Activated naive CD4-positive, alpha-beta T cell treated with anti-CD3 and anti-CD28 coated beads, Interleukin-2, amount 50 U/mL, for 72 hours (primary cell): ENCODE measurements around the gene SLC1A5. TPM values are rescaled to one million over a fixed set of nuclear protein-coding genes. Genes with fewer than 3 reads are reported as not detected.
A peak's percentile ranks its signal among the peaks of the same experiment; 100 is the strongest.
"Not testable (repeated sequence)": the region's sequence is repeated elsewhere in the genome, so short reads cannot be mapped to it uniquely, and the experiment has no call there.

Source experiments
- ATAC-seq, 2 donors: fragments of 150-1000 bp; cut with Tn5 transposase; 2 replicates each; pipeline ENCODE4 v1.10.0; 2021; ENCODE audit warnings: mild to moderate bottlenecking in 2 of 2, moderate library complexity in 2 of 2
- DNase-seq, 2 donors: peaks; one replicate each; pipeline ENCODE4 v3.0.0; 2021 to 2022; ENCODE audit warnings: low spot score in 2 of 2
- H3K27ac Mint-ChIP-seq, 2 donors: one replicate each; pipeline ENCODE4 v1.8.0; 2022; ENCODE audit warnings: mild to moderate bottlenecking in 2 of 2, mixed read lengths in 2 of 2
- H3K36me3 Mint-ChIP-seq, 2 donors: one replicate each; pipeline ENCODE4 v1.8.0; 2022; ENCODE audit warnings: mixed read lengths in 2 of 2
- H3K9me3 Mint-ChIP-seq, 2 donors: one replicate each; pipeline ENCODE4 v1.8.0; 2022; ENCODE audit warnings: mixed read lengths in 2 of 2
- total RNA-seq, 2 donors: library from RNA; stranded (reverse); gene quantifications; one replicate each; pipeline ENCODE4 v1.2.3, GENCODE V29; 2022

Gene SLC1A5
- total RNA-seq, 2 donors from 2014 or later: 99.3 to 159 TPM

DNA sequence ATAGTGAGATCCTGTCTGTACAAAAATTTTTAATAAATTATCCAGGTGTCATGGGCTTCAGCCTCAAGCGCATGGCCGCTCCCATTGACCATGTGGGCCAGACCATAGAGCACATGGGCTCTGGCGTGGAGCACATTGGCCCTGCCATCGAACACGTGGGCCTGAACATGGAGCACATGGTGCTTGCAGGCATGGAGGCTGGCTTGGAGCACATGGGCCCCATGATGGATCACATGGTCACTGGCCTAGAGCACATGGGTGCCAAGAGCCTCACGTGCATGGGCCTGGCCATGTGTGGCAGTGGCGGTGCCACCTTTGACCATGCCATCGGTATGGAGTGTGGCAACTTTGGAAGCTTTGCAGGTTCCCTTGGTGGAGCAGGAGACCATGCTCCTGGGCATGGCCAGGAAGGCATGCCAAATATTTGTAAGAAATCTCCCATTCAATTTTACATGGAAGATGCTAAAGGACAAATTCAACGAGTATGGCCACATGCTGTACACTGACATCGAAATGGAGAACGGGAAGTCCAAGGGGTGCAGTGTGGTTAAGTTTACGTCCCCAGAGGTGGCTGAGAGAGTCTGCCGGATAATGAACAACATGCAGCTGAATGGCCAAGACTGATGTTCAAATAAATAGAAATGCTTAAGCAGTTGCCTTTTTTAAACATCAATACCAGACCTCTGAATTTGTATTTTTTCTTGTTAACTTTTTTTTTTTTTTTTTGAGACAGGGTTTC is 21.3 kb upstream of the SLC1A5 start:
- no peak for DNase-seq
- H3K36me3 Mint-ChIP-seq: no peaks in the 10 kb centered on the region
- ATAC-seq: no peak
- H3K9me3 Mint-ChIP-seq: no peaks in the 10 kb centered on the region
- H3K27ac Mint-ChIP-seq: no peak overlapping the region

- no peak for ATAC-seq
Observed at GRCh38 chr19:46806656-46807055, 18.3 kb upstream of the SLC1A5 start.

DNA sequence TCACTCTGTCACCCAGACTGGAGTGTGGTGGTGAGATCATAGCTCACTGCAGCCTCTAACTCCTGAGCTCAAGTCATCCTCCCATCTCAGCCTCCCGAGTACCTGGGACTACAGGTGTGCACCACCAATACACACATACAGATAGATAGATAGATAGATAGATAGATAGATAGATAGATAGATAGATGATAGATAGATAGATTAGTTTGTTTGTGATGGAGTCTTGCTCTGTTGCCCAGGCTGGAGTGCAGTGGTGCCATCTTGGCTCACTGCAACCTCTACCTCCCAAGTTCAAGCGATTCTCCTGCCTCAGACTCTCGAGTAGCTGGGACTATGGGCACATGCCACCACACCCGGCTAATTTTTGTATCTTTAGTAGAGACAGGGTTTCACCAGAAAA is 16.0 kb upstream of the SLC1A5 start:
- not testable (repeated sequence) for H3K36me3 Mint-ChIP-seq, ATAC-seq, DNase-seq, H3K27ac Mint-ChIP-seq, H3K9me3 Mint-ChIP-seq

More at GRCh38 chr19:46806656-46807055, 18.3 kb upstream of the SLC1A5 start:
- no peaks in the 10 kb centered on the region for H3K36me3 Mint-ChIP-seq
- no peak overlapping the region for H3K27ac Mint-ChIP-seq
- no peaks in the 10 kb centered on the region for H3K9me3 Mint-ChIP-seq
- no peak for DNase-seq

DNA sequence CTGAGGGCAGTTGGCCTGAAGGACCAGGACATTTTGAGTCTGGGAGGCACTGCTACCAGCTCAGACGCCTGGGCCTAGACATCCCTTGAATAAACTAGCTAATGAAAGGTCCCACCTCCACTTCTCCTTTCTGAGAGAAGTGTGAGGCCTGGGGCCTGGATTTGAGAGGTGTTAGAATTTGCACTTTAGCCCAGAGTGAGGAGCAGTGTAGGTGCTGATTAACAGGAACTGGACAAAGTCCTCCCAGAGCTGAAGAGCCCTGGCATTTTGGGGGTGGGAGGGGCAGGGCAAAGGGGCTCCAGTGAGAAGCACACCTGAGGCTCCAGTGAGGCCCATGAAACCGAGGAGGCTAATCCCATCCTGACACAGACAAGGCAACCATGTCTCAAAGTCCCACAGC is 15.2 kb upstream of the SLC1A5 start:
- DNase-seq (no peak), ATAC-seq (no peak)
- Mint-ChIP-seq H3K27ac (no peak overlapping the region), H3K36me3 (no peaks in the 10 kb centered on the region), H3K9me3 (no peaks in the 10 kb centered on the region)

DNA sequence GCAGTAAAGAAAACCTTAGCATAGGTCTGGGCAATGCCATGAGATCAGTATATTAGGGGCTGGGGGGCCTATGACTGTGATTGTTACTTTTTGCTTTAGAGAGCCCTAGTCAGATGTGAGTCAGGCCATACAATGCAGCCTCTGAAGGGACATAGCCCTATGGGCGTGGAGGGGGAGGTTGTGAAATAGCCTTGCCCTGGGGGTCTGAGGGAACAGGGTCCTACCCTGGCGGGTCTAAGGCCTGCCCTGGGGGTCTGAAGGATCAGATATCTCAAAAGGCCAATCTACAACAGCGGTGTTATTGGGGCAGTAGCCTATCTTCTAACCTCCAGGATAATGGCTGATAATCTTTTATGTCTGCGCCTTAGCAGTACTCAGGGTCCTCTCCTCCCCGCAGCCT is 13.8 kb upstream of the SLC1A5 start:
- Mint-ChIP-seq H3K36me3 (no peaks in the 10 kb centered on the region), H3K9me3 (no peaks in the 10 kb centered on the region), H3K27ac (no peak overlapping the region)
- DNase-seq (no peak), ATAC-seq (no peak)

GRCh38 chr19:46798713-46799112 is 10.3 kb upstream of the SLC1A5 start:
- Mint-ChIP-seq H3K36me3 (no peaks in the 10 kb centered on the region), H3K9me3 (no peaks in the 10 kb centered on the region)
- no peak for DNase-seq

DNA sequence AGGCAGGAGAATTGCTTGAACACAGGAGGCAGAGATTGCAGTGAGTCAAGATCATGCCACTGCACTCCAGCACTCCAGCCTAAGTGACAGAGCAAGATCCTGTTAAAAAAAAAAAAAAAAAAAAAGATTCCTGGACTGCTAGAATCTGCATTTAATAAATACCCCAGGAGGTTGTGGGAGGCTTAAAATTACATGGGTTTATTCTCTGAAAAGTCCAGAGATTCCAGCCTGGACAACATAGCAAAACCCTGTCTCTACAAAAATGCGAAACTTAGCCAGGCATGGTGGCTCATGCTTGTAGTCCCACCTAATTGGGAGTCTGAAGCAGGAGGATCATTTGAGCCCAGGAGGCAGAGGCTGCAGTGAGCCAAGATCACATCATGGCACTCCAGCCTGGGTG is 9.5 kb upstream of the SLC1A5 start:
- no peak for ATAC-seq

More at GRCh38 chr19:46798713-46799112, 10.3 kb upstream of the SLC1A5 start:
- no peak for ATAC-seq
- no peak overlapping the region for H3K27ac Mint-ChIP-seq

GRCh38 chr19:46791944-46792343 is 3.5 kb upstream of the SLC1A5 start:
- Mint-ChIP-seq H3K9me3 (peaks cover 0 to 4% of the 10 kb centered on the region in 2 donors), H3K27ac (peak overlapping the region; percentile 71 to 77), H3K36me3 (peaks cover 5 to 11% of the 10 kb centered on the region in 2 donors)
- ATAC-seq (peak in 1 of 2 donors; percentile 35), DNase-seq (no peak)

More for the DNA sequence above, 9.5 kb upstream of the SLC1A5 start:
- no peak for DNase-seq
- no peaks in the 10 kb centered on the region for H3K36me3 Mint-ChIP-seq
- no peaks in the 10 kb centered on the region for H3K9me3 Mint-ChIP-seq
- no peak overlapping the region for H3K27ac Mint-ChIP-seq

DNA sequence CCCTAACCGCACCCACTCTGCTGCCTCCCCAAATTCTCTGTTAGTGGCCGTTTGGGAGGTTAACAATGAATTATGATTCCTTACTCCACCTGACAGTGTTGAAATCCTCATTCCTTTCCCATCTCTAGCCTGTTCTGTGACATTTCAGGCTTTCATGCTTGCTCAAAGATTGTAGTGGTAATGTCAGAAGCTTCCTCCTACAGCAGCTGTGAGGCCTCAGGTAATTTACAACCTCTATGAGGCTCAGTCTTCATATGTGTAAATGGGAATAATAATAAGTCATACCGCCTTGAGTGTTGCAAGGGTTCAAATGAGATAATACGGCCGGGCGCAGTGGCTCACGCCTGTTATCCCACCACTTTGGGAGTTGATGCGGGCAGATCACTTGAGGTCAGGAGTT is 977 bp upstream of the SLC1A5 start:
- no peak for ATAC-seq
- Mint-ChIP-seq H3K9me3 (peaks cover 0 to 4% of the 10 kb centered on the region in 2 donors), H3K27ac (peak overlapping the region in 1 of 2 donors; percentile 98), H3K36me3 (peaks cover 31 to 37% of the 10 kb centered on the region in 2 donors)
- DNase-seq: no peak

GRCh38 chr19:46788968-46789338 is 559 bp upstream of the SLC1A5 start:
- DNase-seq (no peak), ATAC-seq (no peak)
- H3K27ac Mint-ChIP-seq: peak overlapping the region; percentile 96 to 98
- peaks cover 35 to 41% of the 10 kb centered on the region in 2 donors for H3K36me3 Mint-ChIP-seq
- peaks cover 0 to 4% of the 10 kb centered on the region in 2 donors for H3K9me3 Mint-ChIP-seq

GRCh38 chr19:46787331-46788261 is 798 bp downstream of the SLC1A5 start:
- no peak for ATAC-seq
- Mint-ChIP-seq H3K9me3 (peaks cover 0 to 4% of the 10 kb centered on the region in 2 donors), H3K27ac (peak overlapping the region; percentile 98 to 99), H3K36me3 (peaks cover 49 to 50% of the 10 kb centered on the region in 2 donors)
- peak; percentile 46 to 66 for DNase-seq

GRCh38 chr19:46787040-46787330 is 1.4 kb downstream of the SLC1A5 start:
- H3K27ac Mint-ChIP-seq: peak overlapping the region; percentile 98 to 99
- no peak for ATAC-seq
- DNase-seq: no peak
- peaks cover 0 to 4% of the 10 kb centered on the region in 2 donors for H3K9me3 Mint-ChIP-seq
- H3K36me3 Mint-ChIP-seq: peaks cover 54 to 55% of the 10 kb centered on the region in 2 donors

DNA sequence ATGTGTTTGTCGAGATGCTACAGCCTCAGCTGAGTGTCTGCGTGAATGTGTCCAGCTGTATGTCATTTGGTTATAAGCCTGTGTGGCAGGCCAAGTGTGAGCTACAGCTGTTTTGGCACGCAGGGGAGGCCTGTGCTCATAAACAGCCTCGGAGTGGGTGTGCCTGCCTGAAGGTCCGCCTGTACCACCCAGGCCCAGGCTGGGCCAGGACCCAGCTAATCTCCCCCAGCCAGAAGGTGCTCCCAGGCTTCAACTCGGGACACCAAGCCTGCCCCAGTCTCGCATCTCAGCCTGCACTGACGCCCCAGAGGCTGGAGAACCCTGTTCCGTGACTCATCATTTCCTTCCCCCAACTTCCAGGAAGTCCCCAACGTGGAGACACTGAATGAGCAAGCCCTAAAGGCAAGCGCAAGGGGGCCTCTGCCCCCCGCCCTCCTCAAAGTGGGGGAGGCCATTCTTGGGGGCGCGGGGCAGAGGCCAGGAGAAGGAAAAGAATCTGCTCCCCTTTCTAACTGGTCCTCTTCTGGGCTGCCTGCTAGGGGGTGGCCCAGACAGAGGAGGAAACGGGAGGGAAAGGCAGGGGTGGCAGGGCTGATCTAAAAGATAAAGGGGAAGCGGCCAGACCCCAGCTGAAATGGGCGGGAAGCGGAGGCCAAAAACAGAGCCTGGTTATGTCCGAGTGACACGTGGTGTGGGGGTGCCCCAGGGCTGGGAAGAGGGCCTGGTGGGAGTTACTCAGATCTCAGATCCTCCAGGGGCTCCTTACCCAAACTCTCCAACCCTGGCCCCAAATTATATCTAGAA is 2.0 kb downstream of the SLC1A5 start:
- DNase-seq (peak; percentile 76 to 87), ATAC-seq (peak; percentile 67 to 72)
- H3K36me3 Mint-ChIP-seq: peaks cover 59 to 60% of the 10 kb centered on the region in 2 donors
- peaks cover 0 to 4% of the 10 kb centered on the region in 2 donors for H3K9me3 Mint-ChIP-seq
- H3K27ac Mint-ChIP-seq: peak overlapping the region; percentile 98 to 99

- ATAC-seq (no peak), DNase-seq (no peak)
- peak overlapping the region; percentile 98 to 99 for H3K27ac Mint-ChIP-seq
- peaks cover 60 to 63% of the 10 kb centered on the region in 2 donors for H3K36me3 Mint-ChIP-seq
- peaks cover 0 to 4% of the 10 kb centered on the region in 2 donors for H3K9me3 Mint-ChIP-seq
Observed at GRCh38 chr19:46785980-46786235, 2.5 kb downstream of the SLC1A5 start.

GRCh38 chr19:46785054-46785979 is 3.1 kb downstream of the SLC1A5 start:
- no peak for DNase-seq
- Mint-ChIP-seq H3K36me3 (peaks cover 60 to 63% of the 10 kb centered on the region in 2 donors), H3K9me3 (peaks cover 0 to 4% of the 10 kb centered on the region in 2 donors), H3K27ac (peak overlapping the region; percentile 98 to 99)
- no peak for ATAC-seq
